ENCODE measurements around the gene EREG.

EREG gene

GRCh38 chr4:74385386-74385785 lies 20.4 kb downstream of the EREG start:
- no peak for DNase-seq (ENCODE audit: low read depth)
- no peak for TF ChIP-seq CTCF (conservative IDR thresholded peaks at IDR 0.05; ENCODE audit: low read depth, low read length)
- H3K4me3 ChIP-seq (ENCODE audit: low read length), result no peak overlapping the region

GRCh38 chr4:74386159-74386558 lies 21.2 kb downstream of the EREG start:
- TF ChIP-seq CTCF (conservative IDR thresholded peaks at IDR 0.05; ENCODE audit: low read depth, low read length), result no peak
- H3K4me3 ChIP-seq (ENCODE audit: low read length), result no peak overlapping the region
- no peak for DNase-seq (ENCODE audit: low read depth)

- no peak for DNase-seq (ENCODE audit: low read depth)
- no peak for TF ChIP-seq CTCF (conservative IDR thresholded peaks at IDR 0.05; ENCODE audit: low read depth, low read length)
- H3K4me3 ChIP-seq (ENCODE audit: low read length), result no peak overlapping the region
Observed at GRCh38 chr4:74387790-74388189, 22.8 kb downstream of the EREG start.

- H3K4me3 ChIP-seq (ENCODE audit: low read length), result no peak overlapping the region
- DNase-seq (ENCODE audit: low read depth), result no peak
Observed at GRCh38 chr4:74389494-74389893, 24.5 kb downstream of the EREG start.

GRCh38 chr4:74390677-74391076 lies 25.7 kb downstream of the EREG start:
- no peak overlapping the region for H3K4me3 ChIP-seq (ENCODE audit: low read length)
- DNase-seq (ENCODE audit: low read depth), result no peak
- TF ChIP-seq CTCF (conservative IDR thresholded peaks at IDR 0.05; ENCODE audit: low read depth, low read length), result no peak

More at GRCh38 chr4:74389494-74389893, 24.5 kb downstream of the EREG start:
- TF ChIP-seq CTCF (conservative IDR thresholded peaks at IDR 0.05; ENCODE audit: low read depth, low read length), result no peak

- no peak overlapping the region for H3K4me3 ChIP-seq (ENCODE audit: low read length)
- TF ChIP-seq CTCF (conservative IDR thresholded peaks at IDR 0.05; ENCODE audit: low read depth, low read length), result no peak
- DNase-seq (ENCODE audit: low read depth), result no peak
Observed at GRCh38 chr4:74391346-74391745, 26.4 kb downstream of the EREG start.

GRCh38 chr4:74391890-74392475 lies 27.0 kb downstream of the EREG start:
- no peak for DNase-seq (ENCODE audit: low read depth)
- H3K4me3 ChIP-seq (ENCODE audit: low read length), result no peak overlapping the region
- no peak for TF ChIP-seq CTCF (conservative IDR thresholded peaks at IDR 0.05; ENCODE audit: low read depth, low read length)
